Measurements from ENCODE around the gene WDR74.

- no peak for TF ChIP-seq POLR2A (IDR thresholded peaks at IDR 0.05)
- no peak for TF ChIP-seq POLR2AphosphoS5 (IDR thresholded peaks at IDR 0.05)
Measured at GRCh38 chr11:62885137-62885750, 45.9 kb upstream of the WDR74 start.

Measured in gastroesophageal sphincter (tissue), 2 donors.